Fibroblast of lung (primary cell): ENCODE data around the gene ATP2B3.

ENCODE experiments used
- EZH2 ChIP-seq: IDR thresholded peaks from 2 replicates; pipeline ENCODE4 v1.5.1; 2012; ENCODE audit warnings: low read length, control low read depth, mild to moderate bottlenecking; ENCODE audit errors: missing control alignments
- TF ChIP-seq, protein P1 (sequence below), 2 donors: IDR thresholded peaks in 1 of 2; conservative IDR thresholded peaks in 1 of 2; 1 replicate in 1 of 2; 2 replicates in 1 of 2; pipeline ENCODE4 v1.5.1; 2011 to 2012; ENCODE audit warnings: low read length in 2 of 2, control low read depth in 1 of 2, inconsistent platforms in 1 of 2, low read depth in 1 of 2, mild to moderate bottlenecking in 1 of 2

DNA sequence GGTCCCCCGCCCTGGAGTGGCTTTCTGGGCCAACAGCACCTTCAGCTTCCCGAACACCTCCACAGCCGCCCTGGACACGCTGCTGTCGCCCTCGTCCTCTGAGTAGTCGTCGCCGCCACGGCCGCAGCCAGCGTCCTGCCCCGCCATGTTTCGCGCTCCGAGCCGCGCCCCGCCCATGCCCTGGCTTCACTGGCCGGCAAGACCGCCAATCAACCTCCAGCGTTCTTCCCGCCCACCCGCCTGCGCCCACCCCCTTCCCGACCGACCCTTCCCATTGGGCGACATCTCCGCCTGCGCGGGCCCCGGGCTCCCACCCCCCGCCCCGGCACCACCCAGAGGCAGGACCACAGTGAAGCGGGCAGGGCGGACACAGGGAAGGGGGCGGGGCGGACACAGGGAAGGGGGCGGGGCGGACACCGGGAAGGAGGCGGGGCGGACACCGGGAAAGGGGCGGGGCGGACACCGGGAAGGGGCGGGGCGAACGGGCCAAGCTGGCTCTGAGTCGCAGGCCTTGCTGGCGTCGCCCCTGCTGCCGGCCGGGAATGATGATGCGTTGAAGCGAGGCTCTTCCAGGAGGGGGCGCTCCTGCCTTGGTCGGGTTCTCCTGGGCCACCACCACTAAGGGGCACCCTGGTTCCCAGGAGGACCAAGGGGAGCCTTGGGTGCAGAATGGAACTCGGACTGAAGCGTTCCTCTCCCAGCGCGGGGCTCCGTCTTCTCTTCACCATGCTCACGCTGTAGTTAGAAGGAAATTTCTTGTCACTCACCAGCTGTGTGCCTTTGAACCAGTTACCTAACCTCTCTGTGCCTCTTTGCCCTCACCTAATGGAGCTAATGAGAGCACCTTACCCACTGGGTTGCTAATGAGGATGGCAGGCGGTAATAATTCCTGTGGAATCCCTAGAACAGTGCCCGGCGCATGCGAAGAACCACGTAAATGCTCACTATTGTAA lies 46.8 kb upstream of the ATP2B3 start, which contains the start of gene HAUS7:
- no peak for TF ChIP-seq EZH2
- TF ChIP-seq, protein P1, sequence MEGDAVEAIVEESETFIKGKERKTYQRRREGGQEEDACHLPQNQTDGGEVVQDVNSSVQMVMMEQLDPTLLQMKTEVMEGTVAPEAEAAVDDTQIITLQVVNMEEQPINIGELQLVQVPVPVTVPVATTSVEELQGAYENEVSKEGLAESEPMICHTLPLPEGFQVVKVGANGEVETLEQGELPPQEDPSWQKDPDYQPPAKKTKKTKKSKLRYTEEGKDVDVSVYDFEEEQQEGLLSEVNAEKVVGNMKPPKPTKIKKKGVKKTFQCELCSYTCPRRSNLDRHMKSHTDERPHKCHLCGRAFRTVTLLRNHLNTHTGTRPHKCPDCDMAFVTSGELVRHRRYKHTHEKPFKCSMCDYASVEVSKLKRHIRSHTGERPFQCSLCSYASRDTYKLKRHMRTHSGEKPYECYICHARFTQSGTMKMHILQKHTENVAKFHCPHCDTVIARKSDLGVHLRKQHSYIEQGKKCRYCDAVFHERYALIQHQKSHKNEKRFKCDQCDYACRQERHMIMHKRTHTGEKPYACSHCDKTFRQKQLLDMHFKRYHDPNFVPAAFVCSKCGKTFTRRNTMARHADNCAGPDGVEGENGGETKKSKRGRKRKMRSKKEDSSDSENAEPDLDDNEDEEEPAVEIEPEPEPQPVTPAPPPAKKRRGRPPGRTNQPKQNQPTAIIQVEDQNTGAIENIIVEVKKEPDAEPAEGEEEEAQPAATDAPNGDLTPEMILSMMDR (conservative IDR thresholded peaks at IDR 0.05 in 1 of 2, IDR thresholded peaks at IDR 0.05 in 1 of 2; ENCODE audit: low read depth in 1 of 2, low read length in 2 of 2) = peak; percentile 42 to 62
